H1 (cell line): ENCODE measurements around the gene MUC2. TPM values are rescaled to one million over a fixed set of nuclear protein-coding genes. Genes with fewer than 3 reads are reported as not detected.

Source experiments
- CHD7 ChIP-seq: fragments of 300-600 bp; sonication (generic); IDR thresholded peaks from 2 replicates; pipeline ENCODE4 v1.7.1; 2012; ENCODE audit warnings: low read length, moderate library complexity, mild to moderate bottlenecking, inconsistent platforms; ENCODE audit not compliant: insufficient replicate concordance
- EGR1 ChIP-seq: IDR thresholded peaks from 2 replicates; pipeline ENCODE4 v1.6.1; 2011; ENCODE audit warnings: low read depth, low read length, borderline replicate concordance
- FOSL1 ChIP-seq: IDR thresholded peaks from 2 replicates; pipeline ENCODE4 v1.6.1; 2011; ENCODE audit warnings: mild to moderate bottlenecking, low read depth, low read length, moderate library complexity; ENCODE audit not compliant: insufficient read depth
- RAD21 ChIP-seq, 2 experiments: IDR thresholded peaks in 1 of 2; conservative IDR thresholded peaks in 1 of 2; 2 replicates each; pipeline ENCODE4 v1.6.1; 2011; ENCODE audit warnings: low read depth in 2 of 2, low read length in 2 of 2, improper control_type of control experiment in 1 of 2, inconsistent platforms in 1 of 2, mild to moderate bottlenecking in 1 of 2, moderate library complexity in 1 of 2
- TEAD4 ChIP-seq: IDR thresholded peaks from 2 replicates; pipeline ENCODE4 v1.6.1; 2012; ENCODE audit warnings: low read depth, low read length, inconsistent platforms, mixed read lengths
- YY1 ChIP-seq: IDR thresholded peaks from 2 replicates; pipeline ENCODE4 v1.6.1; 2011; ENCODE audit warnings: low read depth, mild to moderate bottlenecking, low read length
- polyA plus RNA-seq, 7 experiments: library from polyadenylated mRNA; depleted of rRNA in 3 of 7; stranded (reverse) in 5 of 7; unstranded in 2 of 7; fragments of >200 nt in 5 of 7; fragments of 200-250 nt in 2 of 7; gene quantifications; 1 replicate in 5 of 7; 2 replicates in 1 of 7; 4 replicates in 1 of 7; pipeline versions ENCODE4 v1.2.1 to v1.2.3, GENCODE V29; 2011 to 2013; ENCODE audit warnings: missing spikeins in 2 of 7, mixed read lengths in 2 of 7
- total RNA-seq: library from RNA; stranded (reverse); fragmentation: NEBNext Ultra II Directional; extraction: Animal tissue kit (Norgen Biotek cat#: 25700); gene quantifications from 2 replicates; pipeline ENCODE4 v1.2.1, GENCODE V29; 2021

MUC2 gene
- total and polyA plus RNA-seq, 2 of the 8 experiments (the other 6 are each of a cell fraction or from before 2014, with no cell fraction given) = not detected

GRCh38 chr11:1082728-1083620 lies 8.3 kb downstream of the MUC2 start (continued):
- TF ChIP-seq YY1 (no peak), CHD7 (no peak), EGR1 (no peak), RAD21 (IDR thresholded peaks at IDR 0.05 in 1 of 2, conservative IDR thresholded peaks at IDR 0.05 in 1 of 2; ENCODE audit: low read depth in 2 of 2, low read length in 2 of 2) (no peak), FOSL1 (no peak), TEAD4 (no peak)
